Fibroblast of lung (primary cell): ENCODE data around the gene XPO5.

Experiments used
- EZH2 ChIP-seq: IDR thresholded peaks from 2 replicates; pipeline ENCODE4 v1.5.1; 2012; ENCODE audit warnings: low read length, control low read depth, mild to moderate bottlenecking; ENCODE audit errors: missing control alignments
- TF ChIP-seq, protein P1 (sequence below), 2 donors: IDR thresholded peaks in 1 of 2; conservative IDR thresholded peaks in 1 of 2; 1 replicate in 1 of 2; 2 replicates in 1 of 2; pipeline ENCODE4 v1.5.1; 2011 to 2012; ENCODE audit warnings: low read length in 2 of 2, control low read depth in 1 of 2, inconsistent platforms in 1 of 2, low read depth in 1 of 2, mild to moderate bottlenecking in 1 of 2

DNA sequence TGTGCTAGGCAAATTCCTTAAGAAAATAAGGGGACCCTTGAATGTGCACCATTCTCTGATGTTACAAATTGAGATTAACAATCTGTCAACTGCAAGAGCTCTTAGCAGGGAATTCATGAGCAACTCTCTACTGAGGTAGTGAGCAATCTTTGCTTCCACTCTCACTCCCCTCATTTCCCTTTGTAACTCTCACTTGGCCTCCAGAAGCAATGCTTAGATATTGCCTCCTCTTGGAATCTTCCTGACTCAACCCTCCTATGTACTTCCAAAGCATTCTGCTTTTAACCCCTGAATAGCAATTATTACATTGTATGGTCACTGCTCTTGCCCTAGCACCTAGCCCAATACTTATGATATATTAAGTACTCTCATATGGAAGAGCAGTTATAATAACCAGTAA lies 16.5 kb downstream of the XPO5 start:
- TF ChIP-seq, protein P1, sequence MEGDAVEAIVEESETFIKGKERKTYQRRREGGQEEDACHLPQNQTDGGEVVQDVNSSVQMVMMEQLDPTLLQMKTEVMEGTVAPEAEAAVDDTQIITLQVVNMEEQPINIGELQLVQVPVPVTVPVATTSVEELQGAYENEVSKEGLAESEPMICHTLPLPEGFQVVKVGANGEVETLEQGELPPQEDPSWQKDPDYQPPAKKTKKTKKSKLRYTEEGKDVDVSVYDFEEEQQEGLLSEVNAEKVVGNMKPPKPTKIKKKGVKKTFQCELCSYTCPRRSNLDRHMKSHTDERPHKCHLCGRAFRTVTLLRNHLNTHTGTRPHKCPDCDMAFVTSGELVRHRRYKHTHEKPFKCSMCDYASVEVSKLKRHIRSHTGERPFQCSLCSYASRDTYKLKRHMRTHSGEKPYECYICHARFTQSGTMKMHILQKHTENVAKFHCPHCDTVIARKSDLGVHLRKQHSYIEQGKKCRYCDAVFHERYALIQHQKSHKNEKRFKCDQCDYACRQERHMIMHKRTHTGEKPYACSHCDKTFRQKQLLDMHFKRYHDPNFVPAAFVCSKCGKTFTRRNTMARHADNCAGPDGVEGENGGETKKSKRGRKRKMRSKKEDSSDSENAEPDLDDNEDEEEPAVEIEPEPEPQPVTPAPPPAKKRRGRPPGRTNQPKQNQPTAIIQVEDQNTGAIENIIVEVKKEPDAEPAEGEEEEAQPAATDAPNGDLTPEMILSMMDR (conservative IDR thresholded peaks at IDR 0.05 in 1 of 2, IDR thresholded peaks at IDR 0.05 in 1 of 2; ENCODE audit: low read depth in 1 of 2, low read length in 2 of 2) = no peak
- no peak for TF ChIP-seq EZH2
